B cell (primary cell): Measurements from ENCODE around the gene ARSJ. TPM values are rescaled to one million over a fixed set of nuclear protein-coding genes. Genes with fewer than 3 reads are reported as not detected.

ENCODE experiments used
- ATAC-seq: fragments of 200-7000 bp; cut with Tn5 transposase; one replicate; pipeline ENCODE4 v1.10.0; 2021; ENCODE audit warnings: low read depth, mild to moderate bottlenecking, moderate number of reproducible peaks, moderate library complexity
- CTCF ChIA-PET: fragments of 350-600 bp; sonication (Branson Sonifier 250); formaldehyde crosslinking; loops from one replicate; lab custom pipeline; 2021; ENCODE audit warnings: antibody characterized with exemption, inconsistent platforms; lab: Charles Lee
- POLR2A ChIA-PET: fragments of 350-600 bp; sonication (Branson Sonifier 250); formaldehyde crosslinking; loops from one replicate; lab custom pipeline; 2021; ENCODE audit warnings: antibody characterized with exemption; lab: Charles Lee
- DNase-seq: peaks from one replicate; pipeline ENCODE4 v3.0.0; 2013
- H2AFZ ChIP-seq: 2 replicates; pipeline ENCODE4 v1.6.1; 2012; ENCODE audit warnings: mild to moderate bottlenecking, low read depth, low read length; ENCODE audit not compliant: insufficient read depth, poor library complexity, severe bottlenecking
- H3K27ac ChIP-seq, 2 donors: 1 replicate in 1 of 2; 2 replicates in 1 of 2; pipeline ENCODE4 v1.5.1; 2012 to 2013; ENCODE audit warnings: low read length in 2 of 2, mild to moderate bottlenecking in 2 of 2, moderate library complexity in 1 of 2
- H3K27me3 ChIP-seq, 4 experiments: fragments of 200-600 bp in 1 of 4; sonication (generic) in 1 of 4; replicated peaks in 1 of 4; 1 replicate in 2 of 4; 2 replicates in 2 of 4; pipeline versions ENCODE4 v1.6.1 to v1.7.0; 2013 to 2016; ENCODE audit warnings: low read length in 3 of 4, mild to moderate bottlenecking in 2 of 4, mixed read lengths in 1 of 4, moderate library complexity in 1 of 4; ENCODE audit not compliant: insufficient read depth in 4 of 4, control insufficient read depth in 3 of 4; ENCODE audit errors: control extremely low read depth in 1 of 4
- H3K36me3 ChIP-seq, 2 experiments: replicated peaks in 1 of 2; 1 replicate in 1 of 2; 2 replicates in 1 of 2; pipeline versions ENCODE4 v1.6.1 to v1.7.1; 2013; ENCODE audit warnings: low read length in 1 of 2; ENCODE audit not compliant: insufficient read depth in 2 of 2, control insufficient read depth in 1 of 2; ENCODE audit errors: control extremely low read depth in 1 of 2, extremely low read depth in 1 of 2
- H3K4me1 ChIP-seq, 2 donors: fragments of 200-600 bp in 1 of 2; sonication (generic) in 1 of 2; 1 replicate in 1 of 2; 2 replicates in 1 of 2; pipeline versions ENCODE4 v1.5.1 to v1.6.1; 2013 to 2017; ENCODE audit warnings: low read length in 2 of 2; ENCODE audit not compliant: control insufficient read depth in 2 of 2, insufficient read depth in 2 of 2
- H3K4me2 ChIP-seq: replicated peaks from 2 replicates; pipeline ENCODE3; 2012; ENCODE audit warnings: mild to moderate bottlenecking, low read depth, low read length; ENCODE audit not compliant: poor library complexity, severe bottlenecking
- H3K4me3 ChIP-seq, 5 experiments: fragments of 200-600 bp in 1 of 5; sonication (generic) in 1 of 5; 1 replicate in 3 of 5; 2 replicates in 2 of 5; pipeline versions ENCODE4 v1.5.1 to v1.7.0; 2011 to 2016; ENCODE audit warnings: low read length in 4 of 5, mild to moderate bottlenecking in 4 of 5, low read depth in 2 of 5, control low read depth in 1 of 5, moderate library complexity in 1 of 5; ENCODE audit not compliant: insufficient read depth in 1 of 5; ENCODE audit errors: control extremely low read depth in 1 of 5, extremely low read depth in 1 of 5
- H3K79me2 ChIP-seq: fragments of 200-600 bp; sonication (generic); one replicate; pipeline ENCODE4 v1.6.0; 2016; ENCODE audit warnings: low read length; ENCODE audit not compliant: control insufficient read depth, insufficient read depth
- H3K9ac ChIP-seq: fragments of 200-600 bp; sonication (generic); 2 replicates; pipeline ENCODE4 v1.6.1; 2017; ENCODE audit warnings: mild to moderate bottlenecking, low read length, moderate library complexity
- H3K9me3 ChIP-seq, 3 donors: one replicate each; pipeline versions ENCODE4 v1.6.1 to v1.7.1; 2013; ENCODE audit warnings: low read length in 2 of 3; ENCODE audit not compliant: control insufficient read depth in 2 of 3, insufficient read depth in 1 of 3; ENCODE audit errors: control extremely low read depth in 1 of 3
- H4K20me1 ChIP-seq: 2 replicates; pipeline ENCODE4 v1.6.0; 2012; ENCODE audit warnings: mild to moderate bottlenecking, low read length; ENCODE audit not compliant: insufficient read depth, control insufficient read depth, poor library complexity, severe bottlenecking
- H3K27ac Mint-ChIP-seq: one replicate; pipeline ENCODE4 v1.8.0; 2021; ENCODE audit warnings: mixed read lengths
- H3K27me3 Mint-ChIP-seq: one replicate; pipeline ENCODE4 v1.8.0; 2021; ENCODE audit warnings: mixed read lengths
- H3K4me1 Mint-ChIP-seq: one replicate; pipeline ENCODE4 v1.8.0; 2021; ENCODE audit warnings: mixed read lengths
- H3K4me3 Mint-ChIP-seq: one replicate; pipeline ENCODE4 v1.8.0; 2021; ENCODE audit warnings: mixed read lengths
- H3K9me3 Mint-ChIP-seq: one replicate; pipeline ENCODE4 v1.8.0; 2022; ENCODE audit warnings: mixed read lengths; ENCODE audit not compliant: insufficient read depth
- CTCF ChIP-seq: fragments of 200-600 bp; IDR thresholded peaks from one replicate; pipeline ENCODE4 v1.8.0; 2022; ENCODE audit warnings: antibody characterized with exemption, mild to moderate bottlenecking
- EZH2 ChIP-seq: IDR thresholded peaks from 2 replicates; pipeline ENCODE4 v1.6.1; 2012; ENCODE audit warnings: borderline replicate concordance, low read depth, mild to moderate bottlenecking, moderate library complexity, low read length; ENCODE audit not compliant: insufficient read depth, poor library complexity, severe bottlenecking
- WGBS: methylation state at CpG from one replicate; pipeline ENCODE4 v1.1.5; 2013; ENCODE audit warnings: missing lambda C conversion rate; ENCODE audit not compliant: insufficient coverage; 5-methylcytosine and 5-hydroxymethylcytosine counted together
- intact Hi-C: fragments of 100-400 bp; cut with micrococcal nuclease; formaldehyde crosslinking; loops from one replicate; pipeline ENCODE4 v1.10.0; 2022
- polyA plus RNA-seq: library from polyadenylated mRNA; depleted of rRNA; stranded (reverse); fragments of >200 nt; gene quantifications from 2 replicates; pipeline ENCODE4 v1.2.3, GENCODE V29; 2012
- total RNA-seq, 2 donors: library from RNA; stranded (reverse); fragments of 120-200 nt in 1 of 2; gene quantifications; 1 replicate in 1 of 2; 2 replicates in 1 of 2; pipeline versions ENCODE4 v1.2.3 to v1.2.4, GENCODE V29; 2013 to 2022

Gene ARSJ
- total and polyA plus RNA-seq, 2 donors (not counting 1 experiment from before 2014, with no cell fraction given), result not detected

- Histone ChIP-seq H2AFZ (no peak overlapping the region), H3K27ac (no peak overlapping the region), H3K79me2 (no peaks in the 10 kb centered on the region), H3K4me3 (no peak overlapping the region), H3K9ac (no peak overlapping the region), H4K20me1 (no peaks in the 10 kb centered on the region), H3K4me1 (no peaks in the 10 kb centered on the region), H3K9me3 (no peaks in the 10 kb centered on the region), H3K36me3 (no peaks in the 10 kb centered on the region), H3K4me2 (no peak overlapping the region), H3K27me3 (no peaks in the 10 kb centered on the region)
- no peak overlapping the region for H3K4me3 Mint-ChIP-seq
- POLR2A ChIA-PET, result no interaction called here
- CTCF ChIA-PET, result interaction anchor here (0.6 kb wide), 1 partner anchor 504 kb away, joined by 4 read pairs; no protein-coding TSS in a partner anchor
- H3K27me3 Mint-ChIP-seq, result no peaks in the 10 kb centered on the region
- no peak overlapping the region for H3K27ac Mint-ChIP-seq
- no CpG with 5 or more reads among the region's 1 CpG for WGBS
- peaks cover 6% of the 10 kb centered on the region for H3K9me3 Mint-ChIP-seq
- DNase-seq, result no peak
- H3K4me1 Mint-ChIP-seq, result no peaks in the 10 kb centered on the region
- ATAC-seq, result no peak
- intact Hi-C loops, result no loop called here
- TF ChIP-seq CTCF, result no peak
- no peak for TF ChIP-seq EZH2
Observed at GRCh38 chr4:113888006-113888405, 91.4 kb downstream of the ARSJ start.

- no peaks in the 10 kb centered on the region for H3K4me1 ChIP-seq
- ChIA-PET CTCF (no interaction called here), POLR2A (no interaction called here)
- Mint-ChIP-seq H3K27ac (no peak overlapping the region), H3K9me3 (peaks cover 6% of the 10 kb centered on the region), H3K4me3 (no peak overlapping the region), H3K4me1 (no peaks in the 10 kb centered on the region), H3K27me3 (no peaks in the 10 kb centered on the region)
- TF ChIP-seq CTCF (no peak), EZH2 (no peak)
- no peaks in the 10 kb centered on the region for H3K27me3 ChIP-seq
- intact Hi-C loops, result no loop called here
- H3K36me3 ChIP-seq, result no peaks in the 10 kb centered on the region
- ATAC-seq (no peak), DNase-seq (no peak)
- no peaks in the 10 kb centered on the region for H3K79me2 ChIP-seq
- no peaks in the 10 kb centered on the region for H3K9me3 ChIP-seq
- no peak overlapping the region for H2AFZ ChIP-seq
- no peak overlapping the region for H3K4me3 ChIP-seq
- H3K9ac ChIP-seq, result no peak overlapping the region
- no CpG with 5 or more reads among the region's 3 CpGs for WGBS
- no peak overlapping the region for H3K27ac ChIP-seq
- no peaks in the 10 kb centered on the region for H4K20me1 ChIP-seq
- no peak overlapping the region for H3K4me2 ChIP-seq
Observed at GRCh38 chr4:113885291-113885690, 94.2 kb downstream of the ARSJ start.
